Fibroblast of mammary gland (primary cell): ENCODE measurements around the gene SERINC2.
A peak's percentile ranks its signal among the peaks of the same experiment; 100 is the strongest.

Experiments used
- DNase-seq: peaks from one replicate; pipeline ENCODE4 v3.0.0-alpha.2; 2010; ENCODE audit warnings: low read depth
- H3K4me3 ChIP-seq: 2 replicates; pipeline ENCODE4 v1.5.1; 2011; ENCODE audit warnings: low read depth, mild to moderate bottlenecking, low read length, moderate library complexity; ENCODE audit not compliant: control insufficient read depth
- TF ChIP-seq, protein P1 (sequence below): conservative IDR thresholded peaks from 2 replicates; pipeline ENCODE4 v1.5.1; 2011; ENCODE audit warnings: low read depth, low read length, inconsistent platforms; ENCODE audit not compliant: control insufficient read depth, insufficient read depth

Gene SERINC2

GRCh38 chr1:31405578-31406245 lies 7.3 kb upstream of the SERINC2 start:
- H3K4me3 ChIP-seq, result no peak overlapping the region
- no peak for DNase-seq
- TF ChIP-seq, protein P1, sequence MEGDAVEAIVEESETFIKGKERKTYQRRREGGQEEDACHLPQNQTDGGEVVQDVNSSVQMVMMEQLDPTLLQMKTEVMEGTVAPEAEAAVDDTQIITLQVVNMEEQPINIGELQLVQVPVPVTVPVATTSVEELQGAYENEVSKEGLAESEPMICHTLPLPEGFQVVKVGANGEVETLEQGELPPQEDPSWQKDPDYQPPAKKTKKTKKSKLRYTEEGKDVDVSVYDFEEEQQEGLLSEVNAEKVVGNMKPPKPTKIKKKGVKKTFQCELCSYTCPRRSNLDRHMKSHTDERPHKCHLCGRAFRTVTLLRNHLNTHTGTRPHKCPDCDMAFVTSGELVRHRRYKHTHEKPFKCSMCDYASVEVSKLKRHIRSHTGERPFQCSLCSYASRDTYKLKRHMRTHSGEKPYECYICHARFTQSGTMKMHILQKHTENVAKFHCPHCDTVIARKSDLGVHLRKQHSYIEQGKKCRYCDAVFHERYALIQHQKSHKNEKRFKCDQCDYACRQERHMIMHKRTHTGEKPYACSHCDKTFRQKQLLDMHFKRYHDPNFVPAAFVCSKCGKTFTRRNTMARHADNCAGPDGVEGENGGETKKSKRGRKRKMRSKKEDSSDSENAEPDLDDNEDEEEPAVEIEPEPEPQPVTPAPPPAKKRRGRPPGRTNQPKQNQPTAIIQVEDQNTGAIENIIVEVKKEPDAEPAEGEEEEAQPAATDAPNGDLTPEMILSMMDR, result no peak

DNA sequence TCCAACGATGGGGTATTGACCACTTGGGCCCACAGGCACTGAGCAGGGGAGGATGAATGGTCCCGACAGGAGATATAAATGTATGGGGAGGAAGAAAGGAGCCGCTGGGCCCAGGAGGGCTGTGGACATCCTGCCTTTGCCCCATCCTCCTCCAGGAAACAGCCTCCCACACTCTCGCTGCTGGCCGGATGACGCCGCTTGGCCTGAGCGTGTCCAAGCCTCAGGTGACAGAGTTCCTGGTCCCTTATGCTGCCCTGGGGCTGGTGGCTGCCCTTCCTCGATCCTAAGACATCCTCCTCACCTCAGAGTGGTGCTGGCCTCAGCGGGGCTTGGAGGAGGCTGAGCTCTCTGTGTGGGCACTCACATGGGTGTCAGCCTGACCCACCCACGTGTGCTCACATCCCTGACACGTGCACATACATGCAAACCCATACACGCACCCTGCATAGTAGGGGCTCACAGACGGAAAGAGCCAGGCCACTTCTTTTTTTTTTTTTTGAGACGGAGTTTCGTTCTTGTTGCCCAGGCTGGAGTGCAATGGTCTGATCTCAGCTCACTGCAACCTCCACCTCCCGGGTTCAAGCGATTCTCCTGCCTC lies 5.9 kb upstream of the SERINC2 start:
- no peak overlapping the region for H3K4me3 ChIP-seq
- DNase-seq, result no peak
- TF ChIP-seq, protein P1, result no peak

GRCh38 chr1:31408788-31409318 lies 4.2 kb upstream of the SERINC2 start:
- TF ChIP-seq, protein P1, result no peak
- DNase-seq, result no peak
- H3K4me3 ChIP-seq, result no peak overlapping the region

DNA sequence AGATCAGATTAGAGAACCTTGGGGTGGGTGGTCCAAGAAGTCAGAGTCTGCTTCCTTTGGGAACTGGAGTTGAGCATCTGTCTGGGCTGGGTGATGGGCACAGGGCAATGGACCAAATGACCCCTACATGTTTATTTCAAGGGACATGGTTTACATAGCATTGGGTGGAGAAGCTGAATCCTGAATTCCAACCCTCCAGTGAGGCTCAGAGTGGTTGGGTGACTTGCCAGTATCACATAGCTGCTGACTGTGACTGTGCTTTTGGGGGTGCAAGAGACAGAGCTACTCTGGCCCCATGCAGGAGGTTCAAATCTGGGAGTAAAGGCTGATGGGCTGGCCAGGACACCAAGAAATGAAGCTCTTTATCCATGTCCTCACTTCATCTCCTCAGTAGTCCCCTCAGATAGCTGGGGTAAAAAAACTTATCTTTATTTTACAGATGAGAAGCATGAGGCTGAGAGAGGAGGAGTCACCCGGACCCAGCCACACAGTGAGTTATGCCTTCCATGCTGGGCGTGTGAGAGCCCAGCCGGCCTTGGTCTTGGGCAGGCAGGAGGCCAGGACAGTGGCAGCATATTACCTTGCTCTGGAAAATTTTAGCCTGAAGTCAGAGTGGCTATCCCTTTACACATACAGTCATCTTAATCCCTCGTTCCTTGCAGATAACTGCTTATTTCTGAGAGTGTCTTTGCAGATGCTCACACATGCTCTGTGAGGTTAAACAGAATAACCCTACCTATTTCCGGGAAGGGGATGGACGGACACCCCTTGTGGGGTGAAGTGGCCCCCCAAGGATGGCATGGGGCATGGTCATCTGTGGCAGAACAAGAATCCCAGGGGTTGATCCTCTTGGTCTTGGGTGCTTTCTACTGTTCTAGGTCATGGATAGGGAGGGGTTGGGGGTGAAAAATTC lies 2.8 kb upstream of the SERINC2 start:
- no peak for DNase-seq
- no peak overlapping the region for H3K4me3 ChIP-seq

GRCh38 chr1:31410871-31411270 lies 2.1 kb upstream of the SERINC2 start:
- DNase-seq, result peak; percentile 76
- no peak overlapping the region for H3K4me3 ChIP-seq
- TF ChIP-seq, protein P1, result no peak

More for the DNA sequence above, 2.8 kb upstream of the SERINC2 start:
- TF ChIP-seq, protein P1, result no peak

DNA sequence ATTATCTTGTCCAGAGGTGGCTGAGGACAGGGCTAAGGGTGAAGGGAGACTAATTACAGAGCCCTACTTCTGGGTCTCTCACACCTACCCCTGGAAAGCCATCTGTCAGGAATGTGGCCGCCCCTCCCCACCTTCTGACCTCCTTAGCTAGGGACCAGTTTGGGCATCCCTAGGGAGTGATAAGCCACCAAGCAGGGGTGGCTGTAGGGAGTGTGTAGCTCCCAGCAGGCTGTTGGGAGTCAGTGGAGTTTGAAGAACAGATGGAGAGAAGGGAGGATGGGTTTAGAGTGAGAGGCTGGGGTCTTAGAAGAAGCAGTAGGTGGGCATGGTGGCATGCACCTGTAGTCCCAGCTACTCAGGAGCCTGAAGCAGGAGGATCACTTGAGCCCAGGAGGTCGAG lies 808 bp upstream of the SERINC2 start:
- H3K4me3 ChIP-seq, result no peak overlapping the region
- TF ChIP-seq, protein P1, result no peak

More for the DNA sequence above, 808 bp upstream of the SERINC2 start:
- no peak for DNase-seq
